A549 treated with Hydrocortisone at 1 μM for 4 hours (cell line): Measurements from ENCODE around the gene MEIS3. TPM values are rescaled to one million over a fixed set of nuclear protein-coding genes. Genes with fewer than 3 reads are reported as not detected.

ENCODE experiments used
- total RNA-seq: library from RNA; stranded (reverse); fragments of 200-300 nt; extraction: Qiagen RNA extraction; gene quantifications from 5 replicates; pipeline ENCODE4 v1.2.3, GENCODE V29; 2022

MEIS3 gene
- total RNA-seq = 32.7 to 43.0 TPM (median 37.1 TPM) in 5 replicates

GRCh38 chr19:47419030-47419783 lies at the start of gene MEIS3:
TSS of gene MEIS3 (minus strand) at chr19:47419527. CDS start at chr19:47419081, 446 bp downstream.

Other genes starting within 250 kb of the MEIS3 start
- 16.3 to 29.6 TPM (median 27.1 TPM) in 5 replicates for gene BBC3, start 188.3 kb downstream of the MEIS3 start, total RNA-seq
- gene CCDC9, start 163.0 kb downstream of the MEIS3 start, total RNA-seq = 21.7 to 26.3 TPM (median 23.8 TPM) in 5 replicates
- 3.6 to 11.0 TPM (median 10.2 TPM) in 5 replicates for gene INAFM1, start 144.6 kb downstream of the MEIS3 start, total RNA-seq
- 1.5 to 2.8 TPM (median 2.1 TPM) in 5 replicates for gene C5AR1, start 109.7 kb downstream of the MEIS3 start, total RNA-seq
- gene C5AR2, start 87.4 kb downstream of the MEIS3 start, total RNA-seq = 8.7 to 15.7 TPM (median 10.6 TPM) in 5 replicates
- gene DHX34, start 70.2 kb downstream of the MEIS3 start, total RNA-seq = 31.8 to 37.2 TPM (median 35.8 TPM) in 5 replicates
- gene SLC8A2, start 52.4 kb upstream of the MEIS3 start, total RNA-seq = 0.16 to 0.23 TPM (median 0.22 TPM) in 5 replicates
- 18.3 to 22.2 TPM (median 19.4 TPM) in 5 replicates for gene KPTN, start 64.7 kb upstream of the MEIS3 start, total RNA-seq
- 85.8 to 107 TPM (median 96.6 TPM) in 5 replicates for gene NAPA, start 95.5 kb upstream of the MEIS3 start, total RNA-seq
- gene ZNF541, start 153.6 kb upstream of the MEIS3 start, total RNA-seq = not detected in 5 replicates
- gene BICRA, start 189.6 kb upstream of the MEIS3 start, total RNA-seq = 13.3 to 18.9 TPM (median 15.0 TPM) in 5 replicates